Effector memory CD4-positive, alpha-beta T cell (primary cell): ENCODE data around the gene KNOP1.
A peak's percentile ranks its signal among the peaks of the same experiment; 100 is the strongest.
"Not testable (repeated sequence)": the region's sequence is repeated elsewhere in the genome, so short reads cannot be mapped to it uniquely, and the experiment has no call there.

ENCODE experiments used
- DNase-seq, 3 donors: peaks; one replicate each; pipeline ENCODE4 v3.0.0-alpha.2; 2020
- H3K27ac ChIP-seq: 2 replicates; pipeline ENCODE4 v1.7.0; 2013; ENCODE audit warnings: mild to moderate bottlenecking, low read length, moderate library complexity; ENCODE audit not compliant: insufficient read depth, poor library complexity, severe bottlenecking
- H3K27me3 ChIP-seq: replicated peaks from 2 replicates; pipeline ENCODE4 v1.7.0; 2013; ENCODE audit warnings: mild to moderate bottlenecking, low read length; ENCODE audit not compliant: insufficient read depth, control insufficient read depth, poor library complexity, severe bottlenecking
- H3K36me3 ChIP-seq: 2 replicates; pipeline ENCODE4 v1.7.0; 2013; ENCODE audit warnings: mild to moderate bottlenecking, low read length, moderate library complexity; ENCODE audit not compliant: control insufficient read depth, insufficient read depth
- H3K4me1 ChIP-seq: 2 replicates; pipeline ENCODE4 v1.7.0; 2013; ENCODE audit warnings: low read length, mild to moderate bottlenecking; ENCODE audit not compliant: control insufficient read depth, insufficient read depth, poor library complexity, severe bottlenecking
- H3K4me3 ChIP-seq: 2 replicates; pipeline ENCODE4 v1.7.0; 2013; ENCODE audit warnings: low read length, low read depth, mild to moderate bottlenecking; ENCODE audit not compliant: insufficient read depth, poor library complexity, severe bottlenecking
- H3K9me3 ChIP-seq: 2 replicates; pipeline ENCODE4 v1.7.0; 2013; ENCODE audit warnings: mild to moderate bottlenecking, low read length, moderate library complexity; ENCODE audit not compliant: control insufficient read depth

Gene KNOP1

DNA sequence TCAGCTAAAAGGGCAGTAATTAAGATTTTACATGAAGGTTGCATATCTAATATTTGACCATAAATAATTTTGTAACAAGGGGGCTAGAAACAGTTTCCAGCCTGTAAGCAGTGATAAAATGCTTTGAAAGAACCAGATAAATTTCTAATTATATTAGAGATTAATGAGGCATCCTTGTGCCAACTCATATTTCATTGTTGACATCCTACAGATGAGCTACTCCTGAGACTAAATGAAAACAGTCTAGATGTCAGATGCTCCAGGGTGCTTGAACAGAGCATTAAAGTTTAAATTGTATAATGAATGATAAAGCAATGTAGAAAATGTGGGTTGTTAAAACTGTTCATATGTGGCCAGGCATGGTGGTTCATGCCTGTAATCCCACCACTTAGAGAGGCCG lies 23.3 kb upstream of the KNOP1 start:
- no peak overlapping the region for H3K4me3 ChIP-seq
- H3K4me1 ChIP-seq = no peaks in the 10 kb centered on the region
- H3K36me3 ChIP-seq = no peaks in the 10 kb centered on the region
- no peak overlapping the region for H3K27ac ChIP-seq
- no peak for DNase-seq
- H3K9me3 ChIP-seq = no peaks in the 10 kb centered on the region
- H3K27me3 ChIP-seq = no peaks in the 10 kb centered on the region

DNA sequence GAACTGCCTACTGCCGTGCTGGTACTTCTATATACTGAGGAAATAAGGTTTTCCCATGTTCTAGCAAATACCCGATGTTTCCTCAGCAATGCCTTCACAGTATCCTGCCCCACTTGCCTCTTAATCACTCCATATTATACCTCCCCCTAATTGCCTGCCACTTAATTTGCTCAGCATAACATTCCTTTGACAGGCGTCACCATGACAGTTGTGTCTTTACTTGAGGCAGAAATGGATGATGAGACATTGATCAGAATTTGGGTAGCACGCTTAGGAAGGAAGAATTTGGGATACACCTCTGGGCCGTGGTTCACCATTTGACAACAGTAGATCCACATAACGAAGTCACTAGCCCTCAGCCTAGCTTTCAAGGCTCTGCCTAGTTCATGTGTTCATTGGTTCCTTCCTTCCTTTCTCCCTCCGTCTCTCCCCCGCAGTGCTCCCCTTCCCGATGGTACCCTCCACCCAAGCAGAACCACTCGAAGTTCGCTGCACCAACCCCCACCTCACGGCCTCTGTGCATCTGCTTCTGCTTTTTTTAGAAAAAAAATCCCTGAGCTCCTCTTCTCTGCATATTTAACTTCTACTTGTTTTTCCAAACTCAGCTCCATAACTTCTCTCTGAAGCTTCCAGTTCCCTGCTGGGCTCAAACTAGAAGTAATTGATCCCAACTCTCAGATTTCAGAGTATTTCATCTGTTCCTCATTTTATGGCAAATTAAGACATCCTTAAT lies 19.4 kb upstream of the KNOP1 start:
- no peaks in the 10 kb centered on the region for H3K9me3 ChIP-seq
- no peaks in the 10 kb centered on the region for H3K36me3 ChIP-seq
- no peak overlapping the region for H3K4me3 ChIP-seq
- H3K4me1 ChIP-seq = no peaks in the 10 kb centered on the region
- DNase-seq = no peak
- no peak overlapping the region for H3K27ac ChIP-seq
- no peaks in the 10 kb centered on the region for H3K27me3 ChIP-seq

DNA sequence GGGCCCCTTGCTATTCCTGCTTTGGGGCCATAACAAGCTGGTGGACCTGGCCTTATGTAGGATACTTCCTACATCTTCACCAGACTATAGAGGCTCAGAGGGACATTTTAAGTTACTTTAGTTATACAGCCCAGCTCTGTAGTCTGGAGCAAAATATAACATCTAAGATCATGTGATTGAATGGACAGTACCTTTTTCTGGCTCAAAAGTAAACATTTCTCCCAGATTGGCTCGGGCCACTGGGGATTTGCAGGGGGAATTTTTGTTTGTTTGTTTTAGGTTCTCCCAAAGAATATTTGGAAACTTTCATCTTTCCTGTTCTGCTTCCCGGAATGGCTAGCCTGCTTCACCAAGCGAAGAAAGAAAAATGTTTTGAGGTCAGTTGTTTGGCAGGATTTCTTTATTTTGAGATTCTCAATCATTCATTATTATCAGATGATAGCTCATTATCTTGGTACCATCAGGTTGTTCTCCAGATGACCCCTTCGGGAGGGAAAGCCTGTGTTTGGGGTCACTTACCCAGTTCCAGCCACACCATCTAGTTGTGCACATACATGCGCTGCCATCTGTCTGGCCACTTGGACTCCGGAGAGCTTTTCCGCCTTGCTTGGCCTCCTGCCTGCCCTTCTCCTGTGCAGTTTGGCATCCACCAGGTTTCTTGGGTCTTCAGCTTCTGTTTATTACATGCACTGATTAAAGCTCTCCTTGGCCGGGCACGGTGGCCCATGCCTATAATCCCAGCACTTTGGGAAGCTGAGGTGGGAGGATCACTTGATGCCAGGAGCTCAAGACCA lies 17.2 kb upstream of the KNOP1 start:
- Histone ChIP-seq H3K9me3 (no peaks in the 10 kb centered on the region), H3K36me3 (no peaks in the 10 kb centered on the region), H3K27me3 (no peaks in the 10 kb centered on the region), H3K4me3 (no peak overlapping the region), H3K4me1 (no peaks in the 10 kb centered on the region), H3K27ac (no peak overlapping the region)
- no peak for DNase-seq

DNA sequence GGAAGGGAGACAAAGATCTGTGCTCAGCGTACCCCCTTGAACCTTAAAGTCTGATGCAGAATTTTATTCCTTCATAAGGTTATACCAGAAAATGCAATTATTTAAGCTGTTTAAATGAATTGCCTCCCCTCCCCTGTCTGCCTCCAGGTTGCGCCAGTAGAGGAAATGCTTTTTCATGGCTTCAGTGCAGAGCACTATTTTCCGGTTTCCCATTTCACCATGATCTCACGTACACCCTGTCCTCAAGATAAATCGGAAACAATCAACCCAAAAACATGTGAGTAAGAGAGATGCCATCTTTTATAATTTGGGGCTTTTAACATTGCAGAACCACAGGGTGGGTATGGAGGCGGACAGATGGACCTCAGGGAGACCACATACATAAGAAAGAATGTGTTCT lies 15.5 kb upstream of the KNOP1 start:
- DNase-seq = no peak
- Histone ChIP-seq H3K4me3 (no peak overlapping the region), H3K27me3 (no peaks in the 10 kb centered on the region), H3K9me3 (no peaks in the 10 kb centered on the region), H3K36me3 (no peaks in the 10 kb centered on the region), H3K27ac (no peak overlapping the region), H3K4me1 (no peaks in the 10 kb centered on the region)

DNA sequence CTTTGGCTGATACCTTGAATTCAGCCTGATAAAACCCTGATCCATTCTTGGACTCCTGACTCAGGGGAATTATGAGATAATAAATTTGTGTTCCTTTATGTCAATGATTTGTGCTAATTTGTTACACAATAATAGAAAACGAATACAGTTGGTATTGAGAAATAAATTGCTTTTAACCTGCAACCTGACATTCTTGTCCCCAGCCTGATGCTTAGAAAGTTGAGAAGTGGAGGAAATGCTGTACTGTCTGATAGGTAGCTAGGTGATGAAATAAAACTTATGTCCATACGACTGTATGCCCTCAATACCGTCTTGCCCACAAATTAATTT lies 10.6 kb upstream of the KNOP1 start:
- no peak for DNase-seq
- Histone ChIP-seq H3K4me3 (no peak overlapping the region), H3K36me3 (no peaks in the 10 kb centered on the region), H3K9me3 (no peaks in the 10 kb centered on the region), H3K4me1 (no peaks in the 10 kb centered on the region), H3K27ac (no peak overlapping the region), H3K27me3 (no peaks in the 10 kb centered on the region)

DNA sequence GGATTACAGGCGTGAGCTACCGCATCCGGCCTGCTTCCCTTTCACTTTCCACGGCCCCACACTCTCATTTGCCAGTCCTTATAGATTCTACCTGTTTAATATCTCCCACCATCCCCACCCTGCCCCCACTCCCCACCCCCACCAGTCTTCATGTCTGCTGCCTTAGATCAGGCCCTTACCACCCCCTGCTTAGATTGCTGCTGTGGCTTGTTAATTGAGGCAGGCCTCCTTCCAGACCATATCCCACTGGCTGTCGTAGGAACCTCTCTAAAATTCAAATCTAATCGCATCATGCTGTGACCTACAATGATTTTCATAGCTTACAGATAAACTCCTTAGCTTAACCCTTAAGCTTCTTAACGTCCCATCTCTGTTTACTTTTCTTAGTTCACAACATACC lies 5.0 kb upstream of the KNOP1 start:
- H3K4me1 ChIP-seq = no peaks in the 10 kb centered on the region
- DNase-seq = no peak
- H3K27ac ChIP-seq = no peak overlapping the region
- H3K9me3 ChIP-seq = no peaks in the 10 kb centered on the region
- no peaks in the 10 kb centered on the region for H3K36me3 ChIP-seq
- H3K4me3 ChIP-seq = no peak overlapping the region
- H3K27me3 ChIP-seq = no peaks in the 10 kb centered on the region

DNA sequence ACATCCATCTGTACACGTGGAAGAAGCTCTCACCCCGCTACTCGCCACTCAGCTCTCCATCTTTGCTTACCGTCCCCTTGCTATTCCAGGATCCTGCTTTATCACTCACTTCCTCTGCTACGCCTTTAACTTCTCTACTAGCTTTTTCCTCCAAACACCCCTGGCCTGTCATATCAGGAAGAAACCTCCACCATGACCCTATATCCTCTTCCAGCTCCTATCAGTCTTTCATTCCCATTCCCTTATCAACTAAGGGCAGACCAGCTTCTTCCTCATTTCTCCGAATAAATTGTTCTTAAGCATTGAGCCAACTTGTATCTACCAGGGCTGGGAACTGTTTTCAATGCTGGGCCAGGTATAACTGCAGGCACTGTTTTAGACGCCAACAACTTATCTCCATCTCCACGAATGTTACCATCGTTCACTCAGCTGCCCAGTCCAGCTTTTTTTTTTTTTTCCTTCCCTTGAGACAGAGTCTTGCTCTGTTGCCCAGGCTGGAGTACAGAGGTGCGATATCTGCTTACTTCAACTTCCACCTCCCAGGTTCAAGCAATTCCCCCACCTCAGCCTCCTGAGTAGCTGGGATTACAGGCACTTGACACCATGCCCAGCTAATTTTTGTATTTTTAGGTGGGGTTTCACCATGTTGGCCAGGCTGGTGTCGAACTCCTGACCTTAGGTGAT lies 4.4 kb upstream of the KNOP1 start:
- Histone ChIP-seq H3K36me3 (no peaks in the 10 kb centered on the region), H3K4me1 (no peaks in the 10 kb centered on the region), H3K27ac (no peak overlapping the region), H3K9me3 (no peaks in the 10 kb centered on the region), H3K4me3 (no peak overlapping the region), H3K27me3 (no peaks in the 10 kb centered on the region)
- DNase-seq = no peak

DNA sequence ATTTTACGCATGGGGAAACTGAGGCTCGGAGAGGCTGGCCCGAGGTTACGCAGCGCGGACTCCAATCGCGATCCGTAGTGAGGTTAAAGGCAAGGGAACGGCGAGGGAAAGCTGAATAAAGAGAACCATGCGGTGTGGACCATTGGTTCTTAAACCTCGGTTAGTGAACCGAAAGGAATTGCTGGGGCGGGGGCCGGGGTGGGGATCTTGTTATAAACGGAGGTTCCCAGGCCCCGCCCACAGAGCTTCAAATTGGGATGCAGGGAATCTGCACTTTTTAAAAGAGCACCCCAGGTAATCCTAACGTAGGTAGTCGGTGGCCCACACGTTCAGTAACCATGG lies 568 bp upstream of the KNOP1 start:
- no peak for DNase-seq
- no peaks in the 10 kb centered on the region for H3K27me3 ChIP-seq
- H3K9me3 ChIP-seq = no peaks in the 10 kb centered on the region
- peak overlapping the region; percentile 91 for H3K4me3 ChIP-seq
- H3K4me1 ChIP-seq = peaks cover 4% of the 10 kb centered on the region
- peaks cover 11% of the 10 kb centered on the region for H3K36me3 ChIP-seq
- H3K27ac ChIP-seq = peak overlapping the region; percentile 75

DNA sequence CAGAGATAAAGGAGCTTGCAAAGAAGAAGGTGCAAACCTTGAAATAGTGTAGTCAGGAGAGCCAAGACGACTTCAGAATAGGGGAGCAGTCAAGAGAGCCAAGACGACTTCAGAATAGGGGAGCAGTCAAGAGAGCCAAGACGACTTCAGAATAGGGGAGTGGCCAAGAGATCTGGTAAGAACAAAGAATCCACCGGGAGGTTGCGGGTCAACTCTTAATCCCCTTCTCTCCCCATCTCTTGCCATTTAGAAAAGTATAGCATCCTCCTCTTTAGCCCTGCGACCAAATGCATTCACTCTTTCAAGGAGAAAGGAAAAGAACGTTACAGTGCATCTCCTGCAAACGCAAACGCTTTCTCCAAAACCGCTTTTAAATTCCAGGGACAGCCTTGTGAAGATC lies 713 bp downstream of the KNOP1 start:
- Histone ChIP-seq H3K4me3 (peak overlapping the region; percentile 91), H3K9me3 (no peaks in the 10 kb centered on the region), H3K36me3 (peaks cover 23% of the 10 kb centered on the region), H3K27me3 (no peaks in the 10 kb centered on the region), H3K4me1 (peaks cover 4% of the 10 kb centered on the region), H3K27ac (peak overlapping the region; percentile 75)
- DNase-seq = no peak

DNA sequence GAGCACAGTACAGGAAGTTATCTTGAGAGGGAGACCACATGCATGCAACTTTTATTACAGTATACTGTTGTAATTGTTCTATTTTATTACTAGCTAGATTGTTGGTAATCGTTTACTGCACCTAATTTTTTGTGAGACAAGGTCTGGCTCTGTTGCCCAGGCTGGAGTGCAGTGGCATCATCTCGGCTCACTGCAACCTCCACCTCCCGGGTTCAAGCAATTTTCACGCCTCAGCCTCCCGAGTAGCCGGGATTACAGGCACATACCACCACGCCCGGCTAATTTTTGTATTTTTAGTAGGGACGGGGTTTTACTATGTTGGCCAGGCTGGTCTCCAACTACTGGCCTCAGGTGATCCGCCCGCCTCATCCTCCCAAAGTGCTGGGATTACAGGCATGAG lies 1.3 kb downstream of the KNOP1 start:
- not testable (repeated sequence) for DNase-seq, H3K4me1 ChIP-seq, H3K27me3 ChIP-seq, H3K4me3 ChIP-seq, H3K27ac ChIP-seq, H3K9me3 ChIP-seq
- H3K36me3 ChIP-seq = peaks cover 23% of the 10 kb centered on the region
